HG02885 (cell line): ENCODE results near the gene MYO1B.

Experiments used
- ATAC-seq: cut with Tn5 transposase; IDR thresholded peaks from one replicate; pipeline ENCODE4 v1.9.1; 2021; ENCODE audit warnings: mild to moderate bottlenecking; ENCODE audit not compliant: unreplicated experiment, poor library complexity

The MYO1B gene

DNA sequence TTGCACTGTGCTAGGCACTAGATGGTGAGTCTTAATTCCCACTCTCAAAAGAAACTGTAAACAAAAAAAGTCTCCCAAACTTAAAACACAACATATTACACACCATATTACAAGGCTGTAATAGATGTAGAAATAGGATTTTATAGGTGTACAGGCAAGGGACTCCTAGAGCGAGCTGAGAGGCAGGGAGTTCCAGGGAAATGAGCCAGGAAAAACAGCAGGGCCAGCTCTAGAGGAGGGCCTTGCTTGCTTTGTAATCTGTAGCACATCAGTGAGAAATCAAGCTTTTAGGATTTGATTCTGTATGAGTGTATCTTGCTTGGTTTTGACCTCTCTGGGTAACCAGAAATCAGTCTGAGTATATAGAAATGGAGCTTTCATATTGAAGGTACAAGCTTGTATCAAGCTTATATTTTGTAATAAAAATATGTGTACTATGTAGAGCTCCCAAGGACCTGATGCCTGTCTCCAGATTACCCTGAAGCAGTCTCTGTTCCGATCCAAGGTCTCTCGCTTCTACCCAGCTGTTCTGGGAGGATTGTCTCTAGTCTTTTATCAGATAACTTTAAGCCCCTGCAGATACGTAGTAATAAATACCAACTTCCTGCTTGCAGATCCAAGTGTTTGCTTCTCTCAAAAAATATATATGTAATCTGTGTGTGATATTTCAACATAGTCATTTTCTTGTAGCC is 73.0 kb downstream of the MYO1B start:
- ATAC-seq: no peak

GRCh38 chr2:191318729-191319078 is 73.5 kb downstream of the MYO1B start:
- no peak for ATAC-seq

- no peak for ATAC-seq
Observed at GRCh38 chr2:191319186-191319585, 74.0 kb downstream of the MYO1B start.

DNA sequence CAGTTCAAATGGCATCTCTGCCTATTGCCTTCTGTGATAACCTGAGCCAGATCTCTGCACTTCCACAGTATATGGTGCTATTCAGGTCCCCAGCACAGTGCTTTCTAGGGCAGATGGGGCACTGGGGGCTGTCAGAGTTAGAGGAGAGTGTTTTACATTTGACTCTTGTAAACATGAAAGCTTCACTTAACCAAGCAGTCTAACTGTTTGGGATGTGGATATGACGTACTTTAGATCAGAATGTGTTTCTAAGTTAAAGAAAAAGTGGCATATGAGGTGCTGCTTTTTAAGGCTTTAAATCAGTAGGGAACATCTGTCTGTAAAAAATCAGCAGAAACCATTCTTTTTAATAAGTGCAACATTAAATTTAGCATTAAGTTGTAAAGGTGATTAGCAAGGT is 75.7 kb downstream of the MYO1B start:
- ATAC-seq: no peak

DNA sequence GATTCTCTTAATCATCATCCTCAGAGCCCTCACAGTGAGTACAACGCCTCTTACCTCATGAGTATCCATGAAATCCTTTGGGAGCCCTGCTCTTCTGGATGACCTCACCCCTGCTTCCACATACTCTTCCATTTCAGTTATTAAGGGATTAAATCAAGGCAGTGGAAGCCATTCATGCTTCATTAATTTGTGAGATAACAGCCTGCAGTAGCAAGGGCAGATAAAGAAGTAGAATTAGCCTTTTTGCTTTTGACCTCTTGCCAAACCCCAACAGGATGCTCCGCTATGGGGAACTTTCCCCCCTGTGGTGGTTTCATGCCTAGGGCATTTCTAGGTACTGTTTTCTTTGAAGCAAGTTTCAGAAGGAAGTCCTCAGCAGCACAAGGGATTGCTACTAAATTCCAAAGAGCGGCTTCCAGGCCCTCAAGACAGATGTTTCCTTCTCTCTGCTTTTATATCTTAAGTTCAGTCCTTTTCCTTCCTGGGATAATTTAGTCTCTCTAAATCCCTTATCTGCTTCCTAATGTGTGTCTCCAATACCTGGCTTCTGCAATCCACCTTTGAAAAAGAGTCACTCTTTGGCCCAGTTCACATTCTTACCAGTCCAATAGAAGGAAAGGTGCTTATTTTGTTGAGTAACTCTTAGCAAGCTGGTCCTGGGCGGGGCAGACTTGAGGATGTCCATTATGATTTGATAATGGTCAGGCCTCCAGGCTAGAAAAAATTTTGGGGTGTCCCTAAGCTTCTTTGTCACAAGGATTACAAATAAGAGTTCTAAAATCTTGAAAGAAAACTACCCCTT is 76.9 kb downstream of the MYO1B start:
- peak; percentile 80 for ATAC-seq

DNA sequence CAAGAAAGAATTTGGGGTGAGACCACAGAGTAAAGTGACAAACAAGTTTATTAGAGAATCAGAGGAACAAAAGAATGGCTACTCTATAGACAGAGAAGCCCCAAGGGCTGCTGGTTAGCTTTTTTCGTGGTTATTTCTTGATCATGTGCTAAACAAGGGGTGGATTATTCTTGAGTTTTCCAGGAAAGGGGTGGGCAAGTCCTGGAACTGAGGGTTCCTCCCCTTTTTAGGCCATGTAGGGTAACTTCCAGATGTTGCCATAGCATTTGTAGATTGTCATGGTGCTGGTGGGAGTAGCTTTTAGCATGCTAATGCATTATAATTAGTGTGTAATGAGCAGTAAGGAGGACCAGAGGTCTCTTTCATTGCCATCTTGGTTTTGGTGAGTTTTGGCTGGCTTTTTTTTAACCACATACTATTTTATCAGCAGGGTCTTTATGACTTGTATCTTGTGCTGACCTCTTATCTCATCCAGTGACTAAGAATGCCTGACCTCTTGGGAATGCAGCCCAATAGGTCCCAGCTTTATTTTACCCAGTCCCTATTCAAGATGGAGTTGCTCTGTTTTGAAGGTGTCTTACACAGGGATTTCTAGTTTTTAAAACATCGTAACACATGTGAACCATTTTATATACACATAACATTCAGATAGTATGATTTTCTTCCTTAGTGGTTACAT is 77.8 kb downstream of the MYO1B start:
- ATAC-seq: no peak

- no peak for ATAC-seq
Observed at GRCh38 chr2:191325651-191326365, 80.6 kb downstream of the MYO1B start.

DNA sequence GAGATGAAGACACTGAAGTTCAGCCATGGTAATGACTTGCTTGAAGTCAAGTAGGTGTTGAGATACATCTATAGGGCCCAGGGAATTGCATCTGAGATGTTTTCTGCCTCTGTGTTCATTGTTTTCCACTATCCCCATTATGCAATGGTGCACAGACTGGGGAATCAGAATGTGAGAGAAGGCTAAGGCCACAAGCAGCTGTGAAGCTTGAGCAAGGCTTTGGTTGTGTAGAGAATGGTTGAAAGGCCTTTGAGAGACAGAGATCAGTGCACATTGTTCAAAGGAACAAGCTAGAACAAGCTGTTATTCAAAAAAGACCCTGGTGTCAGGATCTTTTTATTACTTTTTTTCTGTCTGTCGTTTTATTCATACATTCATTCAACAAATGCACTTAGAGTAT is 82.3 kb downstream of the MYO1B start:
- ATAC-seq: no peak

DNA sequence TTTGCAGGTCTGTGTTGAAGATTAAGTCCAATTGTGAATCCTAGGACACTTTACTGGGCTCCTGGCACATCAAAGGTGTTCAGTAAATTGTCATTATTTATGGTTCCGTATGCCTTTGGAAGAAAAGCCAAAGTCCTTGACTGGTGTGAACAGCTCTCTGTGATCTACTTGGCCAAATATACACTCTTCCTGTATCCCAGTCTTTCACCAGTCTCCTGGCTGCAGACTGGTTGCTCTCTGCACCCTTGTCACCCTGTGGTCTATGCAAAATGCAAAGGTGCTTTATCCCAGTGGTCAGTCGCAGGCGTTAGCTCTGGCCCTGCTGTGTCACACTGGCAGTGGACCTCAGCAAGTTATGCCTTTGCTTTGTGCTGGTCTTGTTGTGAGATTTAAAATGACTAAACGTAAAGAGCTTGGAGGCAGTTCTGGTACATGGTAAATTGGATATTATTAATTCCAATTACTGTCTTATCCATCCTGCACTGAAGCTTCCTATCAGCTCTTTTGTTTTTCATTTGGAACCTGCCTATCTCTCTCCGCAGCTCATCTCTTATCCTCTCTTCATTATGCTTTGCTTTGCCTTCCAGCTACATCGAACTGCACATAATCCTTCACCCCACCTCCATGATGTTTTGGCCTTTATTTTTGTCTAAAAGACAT is 83.1 kb downstream of the MYO1B start:
- no peak for ATAC-seq

GRCh38 chr2:191329841-191330240 is 84.6 kb downstream of the MYO1B start:
- no peak for ATAC-seq

DNA sequence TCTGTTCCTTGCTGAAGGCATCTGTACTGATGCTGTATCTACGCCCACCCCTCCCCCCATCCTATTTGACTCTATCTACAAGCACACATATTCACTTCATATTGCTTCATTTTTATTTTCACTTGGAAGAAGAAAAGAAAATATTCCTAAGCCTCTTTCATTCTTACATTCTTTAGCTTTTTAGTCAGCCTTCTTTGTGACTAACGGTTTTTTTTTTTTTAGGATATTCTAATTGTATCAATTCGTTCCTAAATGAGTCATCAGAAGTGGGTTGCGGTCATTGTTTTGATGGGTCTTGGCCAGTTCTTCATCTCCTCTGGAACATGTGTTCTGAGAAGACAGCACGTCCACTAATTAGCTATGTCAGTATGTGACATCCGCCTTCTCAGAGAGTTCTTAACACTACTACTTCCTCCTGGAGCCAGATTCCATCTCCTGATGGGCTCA is 88.7 kb downstream of the MYO1B start:
- peak; percentile 85 for ATAC-seq

- no peak for ATAC-seq
Observed at GRCh38 chr2:191335875-191336464, 90.8 kb downstream of the MYO1B start.

DNA sequence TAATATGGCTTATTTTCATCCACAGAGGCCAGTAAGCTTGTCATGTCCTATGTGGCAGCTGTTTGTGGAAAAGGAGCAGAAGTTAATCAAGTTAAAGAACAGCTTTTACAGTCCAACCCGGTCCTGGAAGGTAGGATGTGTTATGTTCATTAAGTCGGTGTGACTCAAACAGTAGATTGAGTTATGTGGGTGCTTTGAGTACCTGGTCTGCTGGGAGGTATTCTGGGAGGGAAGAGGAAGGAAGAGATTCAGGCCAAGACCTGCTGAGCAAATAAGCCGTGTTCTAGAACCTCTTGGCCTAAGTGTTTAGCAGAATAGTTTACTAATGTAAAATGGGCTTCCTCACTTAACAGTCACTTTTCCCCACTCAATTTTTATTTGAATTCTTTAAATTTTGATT is 96.2 kb downstream of the MYO1B start:
- no peak for ATAC-seq

DNA sequence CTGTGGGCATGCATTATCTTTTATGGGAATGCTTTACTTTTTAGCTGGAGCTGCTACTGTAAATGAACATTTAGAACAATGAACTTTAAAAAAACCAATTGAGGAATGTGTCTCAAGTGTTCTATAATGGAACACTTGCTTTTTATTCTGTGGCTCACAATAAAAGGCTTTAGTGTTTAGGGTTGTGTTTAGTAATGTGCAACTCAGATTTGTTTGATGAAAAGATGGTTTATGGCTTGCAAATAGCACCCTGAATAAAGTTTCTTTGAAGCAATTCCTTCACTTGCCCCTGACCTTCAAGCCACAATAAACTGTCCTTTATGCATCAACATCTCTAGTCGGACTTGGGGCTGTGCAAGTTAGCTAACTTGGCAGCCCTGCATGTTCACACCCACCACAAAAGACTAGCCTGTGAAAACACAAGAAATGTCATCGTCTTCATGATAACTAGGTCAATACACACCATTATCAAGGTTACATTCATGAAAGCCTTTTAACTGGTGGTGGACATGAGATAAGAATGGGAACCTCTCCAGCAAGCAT is 98.7 kb downstream of the MYO1B start:
- ATAC-seq: no peak

- no peak for ATAC-seq
Observed at GRCh38 chr2:191345788-191346187, 100.6 kb downstream of the MYO1B start.

DNA sequence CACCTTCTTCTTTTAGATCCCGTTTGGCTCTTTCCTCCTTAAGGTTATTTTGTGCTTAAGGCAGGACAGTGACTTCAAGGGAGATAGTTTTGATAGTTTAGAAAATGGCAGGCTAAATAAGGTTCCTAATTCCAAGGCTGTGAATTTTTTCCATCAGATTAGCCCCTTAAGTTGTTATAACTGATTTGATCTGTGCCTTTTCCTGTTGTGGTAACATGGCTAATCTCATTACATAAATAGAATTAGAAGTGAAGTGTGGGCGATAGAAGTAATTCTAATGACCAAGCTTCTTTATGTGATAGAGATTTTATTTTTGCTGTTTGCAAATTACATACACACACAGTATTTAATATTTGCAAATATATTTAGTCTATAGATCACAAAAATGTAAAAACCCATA is 102.0 kb downstream of the MYO1B start:
- no peak for ATAC-seq

DNA sequence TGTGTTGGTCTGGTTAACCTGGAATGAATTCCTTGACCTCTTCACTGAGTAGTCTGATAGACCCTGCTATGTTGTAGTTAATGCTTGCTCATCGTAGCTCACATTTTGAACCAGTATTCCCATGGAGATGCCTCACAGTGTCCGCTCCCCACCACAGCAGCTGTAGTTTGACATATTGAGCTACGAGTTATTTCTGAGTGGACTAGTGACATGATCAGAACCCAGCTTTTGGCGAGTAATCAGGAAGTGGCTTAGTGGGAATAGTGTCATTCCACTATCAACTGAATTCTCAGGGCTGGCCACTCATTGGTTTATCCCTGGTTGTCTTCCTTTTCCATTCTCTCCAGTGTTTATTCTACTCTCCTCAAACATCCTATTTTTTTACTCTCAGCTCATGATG is 102.7 kb downstream of the MYO1B start:
- ATAC-seq: no peak

GRCh38 chr2:191349990-191350389 is 104.8 kb downstream of the MYO1B start:
- ATAC-seq: no peak

DNA sequence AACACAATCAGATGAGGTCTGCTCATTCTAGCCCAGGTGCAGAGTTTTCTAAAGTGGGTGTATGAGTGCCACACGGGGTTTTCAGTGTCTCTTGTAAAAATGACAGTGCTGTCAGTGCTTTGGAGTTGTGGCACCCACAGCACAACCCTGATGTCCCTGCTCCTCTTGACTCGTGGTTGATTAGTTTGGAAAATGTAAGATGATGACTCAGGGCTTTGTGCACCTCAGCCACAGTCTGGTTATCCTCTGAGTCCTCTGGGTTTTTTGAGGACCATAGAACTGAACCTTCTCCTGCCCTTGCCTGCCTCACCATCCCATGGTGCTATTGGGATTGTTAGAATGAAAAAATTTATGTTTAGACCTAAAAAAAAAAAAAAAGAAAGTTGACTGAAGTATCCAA is 105.6 kb downstream of the MYO1B start:
- no peak for ATAC-seq

GRCh38 chr2:191351298-191351697 is 106.1 kb downstream of the MYO1B start:
- ATAC-seq: no peak
